ENCODE measurements around the gene EFHB.

DNA sequence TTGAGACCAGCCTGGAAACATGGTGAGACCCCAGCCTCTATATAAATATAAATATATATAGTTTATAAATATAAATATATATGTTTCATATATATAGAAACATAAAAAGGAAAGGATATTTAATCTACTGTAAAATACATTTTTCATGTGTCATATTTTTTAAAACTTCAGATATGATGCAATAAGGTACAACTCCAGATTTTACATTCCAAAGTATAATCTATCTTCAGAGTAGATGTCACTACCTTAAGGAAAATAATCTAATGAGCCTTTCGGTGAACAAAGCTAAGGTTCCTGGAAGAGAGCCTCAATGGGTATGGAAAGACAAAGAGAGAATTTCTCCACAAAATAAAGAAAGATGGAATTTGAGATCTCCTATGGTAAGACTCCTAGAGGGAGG is 16.9 kb downstream of the EFHB start:
- TF ChIP-seq, protein P1, sequence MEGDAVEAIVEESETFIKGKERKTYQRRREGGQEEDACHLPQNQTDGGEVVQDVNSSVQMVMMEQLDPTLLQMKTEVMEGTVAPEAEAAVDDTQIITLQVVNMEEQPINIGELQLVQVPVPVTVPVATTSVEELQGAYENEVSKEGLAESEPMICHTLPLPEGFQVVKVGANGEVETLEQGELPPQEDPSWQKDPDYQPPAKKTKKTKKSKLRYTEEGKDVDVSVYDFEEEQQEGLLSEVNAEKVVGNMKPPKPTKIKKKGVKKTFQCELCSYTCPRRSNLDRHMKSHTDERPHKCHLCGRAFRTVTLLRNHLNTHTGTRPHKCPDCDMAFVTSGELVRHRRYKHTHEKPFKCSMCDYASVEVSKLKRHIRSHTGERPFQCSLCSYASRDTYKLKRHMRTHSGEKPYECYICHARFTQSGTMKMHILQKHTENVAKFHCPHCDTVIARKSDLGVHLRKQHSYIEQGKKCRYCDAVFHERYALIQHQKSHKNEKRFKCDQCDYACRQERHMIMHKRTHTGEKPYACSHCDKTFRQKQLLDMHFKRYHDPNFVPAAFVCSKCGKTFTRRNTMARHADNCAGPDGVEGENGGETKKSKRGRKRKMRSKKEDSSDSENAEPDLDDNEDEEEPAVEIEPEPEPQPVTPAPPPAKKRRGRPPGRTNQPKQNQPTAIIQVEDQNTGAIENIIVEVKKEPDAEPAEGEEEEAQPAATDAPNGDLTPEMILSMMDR (IDR thresholded peaks at IDR 0.05): no peak
- TF ChIP-seq POLR2A (IDR thresholded peaks at IDR 0.05): no peak
